ENCODE data around the gene PLA2G2F. TPM values are rescaled to one million over a fixed set of nuclear protein-coding genes. Genes with fewer than 3 reads are reported as not detected.

PLA2G2F gene
- total RNA-seq, 2 donors from 2014 or later = not detected

DNA sequence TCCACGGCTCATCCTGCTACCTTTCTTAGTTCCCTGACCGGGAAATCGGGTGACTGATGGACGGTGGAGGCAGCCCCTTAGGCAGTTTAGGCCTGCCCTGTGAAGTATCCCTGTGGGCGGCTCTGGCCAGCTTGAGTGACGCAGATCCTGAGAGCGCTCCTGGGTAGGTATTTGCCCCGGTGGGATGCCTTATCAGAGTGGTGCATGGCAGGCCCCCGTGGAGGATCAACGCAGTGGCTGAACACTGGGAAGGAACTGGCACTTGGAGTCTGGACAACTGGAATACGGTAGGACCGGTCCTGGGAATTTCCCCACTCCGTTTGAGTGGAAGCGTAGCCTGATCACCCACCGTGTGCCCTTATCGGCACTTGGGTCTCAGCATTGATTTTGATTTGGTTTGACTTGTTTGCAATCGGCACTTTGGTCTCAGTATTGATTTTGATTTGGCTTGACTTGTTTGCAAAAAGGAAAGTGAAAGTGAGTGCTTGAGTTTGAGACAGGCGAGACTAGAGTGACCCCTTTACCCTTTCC lies 15.2 kb downstream of the PLA2G2F start:
- no peak for DNase-seq
- ATAC-seq = no peak
- intact Hi-C loops (cut with DNase I) = no loop called here

DNA sequence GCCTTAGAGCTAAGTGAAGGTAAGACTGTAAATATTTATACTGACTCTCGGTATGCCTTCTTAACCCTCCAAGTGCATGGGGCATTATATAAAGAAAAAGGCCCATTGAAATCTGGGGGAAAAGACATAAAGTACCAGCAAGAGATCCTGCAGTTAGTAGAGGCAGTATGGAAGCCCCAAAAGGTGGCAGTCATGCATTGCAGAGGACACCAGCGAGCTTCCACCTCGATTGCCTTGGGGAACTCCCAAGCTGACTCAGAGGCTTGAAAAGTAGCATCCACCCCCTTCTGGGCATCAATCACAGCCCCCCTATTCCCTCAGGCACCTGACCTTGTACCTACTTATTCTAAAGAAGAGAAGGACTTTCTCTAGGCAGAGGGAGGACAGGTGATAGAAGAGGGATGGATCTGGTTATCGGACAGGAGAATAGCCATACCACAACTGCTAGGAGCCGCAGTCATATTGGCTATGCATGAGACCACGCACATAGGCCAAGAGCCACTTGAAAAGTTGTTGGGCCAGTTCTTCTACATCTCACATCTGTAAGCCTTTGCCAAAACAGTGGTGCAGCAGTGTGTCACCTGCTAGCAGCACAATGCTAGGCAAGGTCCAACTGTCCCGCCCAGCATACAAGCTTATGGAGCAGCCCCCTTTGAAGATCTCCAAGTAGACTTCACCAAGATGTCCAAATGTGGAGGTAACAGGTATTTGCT lies 19.4 kb downstream of the PLA2G2F start:
- no peak for DNase-seq
- intact Hi-C loops (cut with DNase I) = no loop called here
- no peak for ATAC-seq

DNA sequence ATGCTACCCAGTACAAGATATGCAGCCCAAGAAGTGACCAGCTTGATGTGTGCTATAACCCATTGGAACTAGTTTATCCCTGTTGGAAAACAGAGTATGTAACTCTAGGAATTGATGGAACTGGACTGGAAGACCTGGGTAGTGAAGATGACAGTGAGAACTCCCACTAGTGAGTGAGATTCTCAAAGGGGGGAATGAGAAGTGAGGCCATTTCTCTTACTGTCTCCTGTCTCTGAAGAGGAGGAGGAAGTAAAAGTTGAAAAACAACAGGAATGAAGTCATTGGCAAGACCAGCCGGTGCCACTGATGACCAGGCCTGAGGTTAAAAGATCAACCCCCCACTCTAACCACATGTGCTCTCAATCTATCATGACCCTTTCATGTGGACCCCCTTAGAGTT lies 20.9 kb downstream of the PLA2G2F start:
- no peak for ATAC-seq
- intact Hi-C loops (cut with DNase I) = no loop called here
- no peak for DNase-seq

DNA sequence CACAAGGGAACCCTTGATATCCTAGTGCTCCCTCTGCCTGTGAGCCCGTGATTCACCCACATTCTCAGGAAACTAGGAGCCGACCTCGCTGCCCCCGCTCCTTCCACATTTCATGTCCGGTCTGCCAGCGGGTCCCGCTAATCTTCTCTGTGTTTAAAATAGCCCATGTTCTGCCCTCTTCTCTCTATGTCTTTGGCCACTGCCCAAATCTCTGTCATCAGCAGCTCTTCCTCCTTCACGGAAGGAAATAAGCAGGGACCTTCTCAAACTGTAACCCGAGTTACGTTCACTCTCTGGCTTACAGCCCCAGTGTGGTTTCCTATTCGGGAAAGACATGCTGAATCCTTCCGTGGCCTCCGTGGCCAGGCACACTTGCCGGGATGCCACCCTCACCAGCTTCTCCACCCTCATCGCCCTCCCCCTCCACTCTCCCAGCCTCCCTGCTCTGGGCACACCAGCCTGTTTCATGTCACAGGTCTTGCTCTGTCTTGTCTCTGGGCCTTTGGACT lies 25.6 kb downstream of the PLA2G2F start:
- intact Hi-C loops (cut with DNase I) = no loop called here
- DNase-seq = peak; percentile 67
- ATAC-seq = peak; percentile 76 to 80

DNA sequence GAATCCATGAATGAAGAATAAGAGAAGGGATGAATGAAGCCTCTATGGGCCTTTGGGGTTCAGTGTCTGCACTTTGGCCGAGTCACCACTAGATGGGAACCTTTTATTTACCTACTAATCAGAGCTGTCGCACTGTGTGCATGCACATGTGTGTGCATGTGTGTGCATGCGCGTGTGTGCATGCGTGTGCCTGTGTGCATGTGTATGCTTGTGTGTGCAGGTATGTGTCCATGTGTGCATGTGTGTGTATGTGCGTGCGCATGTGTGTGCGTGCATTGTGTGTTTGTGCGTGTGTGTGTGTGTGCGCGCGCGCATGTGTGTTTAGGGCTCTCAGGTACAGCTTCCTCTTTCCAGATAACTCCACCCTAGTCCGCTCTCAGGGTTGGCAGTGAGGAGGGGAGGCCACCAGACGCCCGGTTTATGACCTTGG lies 26.4 kb downstream of the PLA2G2F start:
- intact Hi-C loops (cut with DNase I) = no loop called here
- DNase-seq (no peak), ATAC-seq (peak; percentile 30 to 51)

DNA sequence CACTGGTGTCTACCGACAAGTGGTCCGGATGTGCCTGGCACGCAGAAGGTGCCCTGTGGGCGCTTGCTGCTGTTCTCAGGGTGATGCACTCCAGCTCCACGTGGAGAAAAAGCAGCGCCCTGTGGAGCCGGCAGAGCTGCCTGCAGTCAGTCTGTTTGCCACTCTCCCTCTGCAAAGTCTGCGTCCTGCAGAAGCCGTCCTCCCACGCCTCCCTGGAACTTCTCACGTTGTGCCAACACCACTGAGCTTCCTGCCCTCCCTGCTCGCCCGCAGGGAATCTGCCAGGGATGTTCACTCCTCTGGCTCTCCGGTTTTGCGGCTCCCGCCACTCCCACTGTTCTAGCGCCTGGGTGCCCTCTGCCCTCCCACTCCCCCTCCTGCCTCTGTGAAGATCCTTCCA lies 26.9 kb downstream of the PLA2G2F start:
- ATAC-seq (peak; percentile 27 to 73), DNase-seq (peak; percentile 43)
- intact Hi-C loops (cut with DNase I) = no loop called here

DNA sequence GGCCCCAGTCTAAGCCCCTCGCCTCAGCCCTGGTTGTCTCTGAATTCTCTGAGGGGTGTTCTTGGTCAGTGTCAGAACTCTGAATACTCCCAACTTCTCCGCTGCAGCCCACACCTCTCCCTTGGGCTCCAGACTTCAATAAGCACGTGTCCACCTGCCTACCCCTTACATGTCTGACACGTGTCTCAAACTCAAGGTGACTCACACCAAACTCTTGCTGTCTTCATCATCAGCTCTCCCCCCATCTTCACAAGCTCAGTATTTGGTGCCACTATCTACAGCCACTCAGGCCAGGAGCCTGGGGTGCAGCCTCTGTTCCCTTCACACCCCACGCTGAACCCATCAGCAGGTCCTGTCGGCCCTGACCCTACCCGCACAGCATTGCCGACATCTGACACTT lies 28.0 kb downstream of the PLA2G2F start:
- no peak for ATAC-seq
- no peak for DNase-seq
- intact Hi-C loops (cut with DNase I) = no loop called here

DNA sequence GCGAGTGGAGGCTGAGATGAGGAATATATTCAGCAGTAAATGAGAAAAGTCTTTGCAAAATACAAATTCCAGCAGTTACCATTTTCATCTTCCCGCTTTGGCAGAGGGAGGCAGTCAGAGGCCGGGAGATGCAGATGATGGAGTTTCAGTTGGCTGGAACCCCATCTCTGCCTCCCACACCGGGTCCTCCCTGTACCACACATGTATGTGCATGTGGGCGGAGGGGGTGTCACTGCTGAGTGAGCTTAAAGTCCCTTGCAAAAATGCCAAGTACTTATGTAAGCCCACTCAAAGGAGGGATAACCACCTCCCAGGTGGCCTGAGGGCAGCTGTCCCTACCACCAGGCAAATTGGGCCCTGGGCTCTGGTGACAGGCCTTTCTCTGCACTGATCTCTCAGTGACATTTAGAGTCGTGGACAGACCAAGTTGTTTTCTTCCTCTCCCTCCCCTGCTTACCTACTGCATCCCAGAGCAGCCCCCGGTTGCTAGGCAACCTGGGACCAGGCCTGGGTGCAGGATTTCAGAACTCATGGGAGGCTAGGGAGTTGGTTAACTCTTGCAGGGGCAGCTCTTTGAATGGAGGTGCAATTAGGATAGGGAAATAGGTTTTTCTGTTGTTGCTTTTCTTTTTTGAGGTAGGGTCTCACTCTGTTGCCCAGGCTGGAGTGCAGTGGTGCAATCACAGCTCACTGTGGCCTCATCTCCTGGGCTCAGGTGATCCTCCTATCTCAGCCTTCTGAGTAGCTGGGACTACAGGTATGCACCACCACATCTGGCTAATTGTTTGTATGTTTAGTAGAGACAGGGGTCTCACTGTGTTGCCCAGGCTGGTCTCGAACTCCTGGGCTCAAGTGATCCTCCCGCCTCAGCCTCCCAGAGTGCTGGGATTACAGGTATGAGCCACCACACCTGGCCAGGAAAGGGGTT lies 29.7 kb downstream of the PLA2G2F start:
- DNase-seq (no peak), ATAC-seq (no peak)
- intact Hi-C loops (cut with DNase I) = no loop called here

DNA sequence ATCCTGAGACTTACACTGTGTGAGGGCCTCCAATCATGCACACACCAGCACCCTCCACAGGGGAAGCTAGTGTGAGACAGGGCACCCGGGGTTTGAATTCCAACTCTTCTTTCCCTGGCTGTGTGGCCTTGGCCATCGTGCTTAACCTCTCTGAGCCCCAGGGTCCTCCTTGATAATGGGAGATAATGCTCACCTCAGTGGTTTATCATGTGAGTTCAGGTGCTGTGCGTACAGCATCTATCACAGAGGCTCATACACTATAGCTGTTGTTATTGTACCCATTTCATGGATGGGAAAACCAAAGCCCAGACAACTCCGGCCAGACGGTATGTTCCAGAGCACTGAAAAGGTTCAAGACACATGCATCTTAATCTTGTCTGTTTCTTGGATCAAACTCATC lies 30.8 kb downstream of the PLA2G2F start:
- intact Hi-C loops (cut with DNase I) = no loop called here
- DNase-seq (no peak), ATAC-seq (no peak)

DNA sequence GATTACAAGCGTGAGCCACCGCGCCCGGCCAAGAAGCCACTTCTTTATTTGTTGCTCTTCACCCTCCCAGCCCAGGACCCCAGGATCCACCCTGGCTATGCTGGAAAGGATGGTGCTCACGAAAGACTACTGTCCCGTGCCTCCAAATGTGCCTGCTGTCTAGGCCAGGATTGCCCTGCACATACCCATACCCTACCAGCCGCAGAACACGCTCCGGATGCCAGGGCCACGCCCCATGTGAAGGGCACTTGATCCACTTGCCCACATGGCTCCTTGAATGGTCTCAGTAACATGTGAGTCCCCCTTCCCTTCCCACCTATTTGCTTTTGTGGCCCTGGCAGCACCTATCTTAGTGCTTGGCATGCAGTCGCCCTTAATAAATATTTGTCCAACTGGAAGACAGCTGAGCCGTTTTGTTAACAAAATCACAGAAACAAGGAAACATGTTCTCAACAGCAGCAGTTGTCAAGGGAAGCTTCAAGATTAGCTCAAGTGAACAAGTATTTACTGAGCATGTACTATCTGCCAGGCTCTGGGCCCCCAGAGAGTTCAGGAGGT lies 33.0 kb downstream of the PLA2G2F start:
- ATAC-seq = no peak
- no peak for DNase-seq
- intact Hi-C loops (cut with DNase I) = no loop called here

DNA sequence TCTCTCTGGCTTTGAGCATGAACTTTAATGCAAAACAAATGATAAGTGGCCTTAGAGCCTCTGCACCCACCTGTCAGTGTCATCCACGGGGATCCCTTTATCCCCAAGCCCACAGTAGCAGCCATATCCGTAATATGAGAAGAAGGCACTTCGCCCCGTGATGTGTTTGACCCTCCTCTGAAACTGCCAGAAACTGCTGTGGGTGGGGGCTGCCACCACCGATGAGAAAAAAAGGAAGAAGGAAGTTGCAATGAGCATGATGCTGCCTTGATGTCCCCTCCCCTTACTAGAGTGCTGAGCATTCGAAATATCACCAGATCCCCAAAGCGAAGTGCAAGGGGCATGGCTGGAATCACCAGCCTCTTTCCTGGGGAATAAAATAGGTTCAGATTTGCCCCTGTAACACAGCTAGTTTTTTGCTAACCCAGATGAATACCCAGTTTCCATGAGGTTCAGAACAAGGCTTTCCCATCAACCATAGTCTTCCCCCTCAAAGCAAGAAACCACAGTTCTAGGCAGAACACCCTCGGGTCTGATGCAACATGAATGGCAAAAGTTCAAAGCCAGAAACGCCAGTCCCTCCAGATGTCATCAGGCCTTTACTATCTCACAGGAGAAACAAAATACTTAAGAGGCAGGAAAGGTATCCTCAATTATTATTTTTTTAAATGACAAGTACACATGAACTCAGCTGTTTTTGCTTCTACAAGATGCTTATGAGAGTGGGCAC lies 36.0 kb downstream of the PLA2G2F start:
- ATAC-seq (peak in 1 of 2 donors; percentile 46), DNase-seq (no peak)
- intact Hi-C loops (cut with DNase I) = no loop called here

DNA sequence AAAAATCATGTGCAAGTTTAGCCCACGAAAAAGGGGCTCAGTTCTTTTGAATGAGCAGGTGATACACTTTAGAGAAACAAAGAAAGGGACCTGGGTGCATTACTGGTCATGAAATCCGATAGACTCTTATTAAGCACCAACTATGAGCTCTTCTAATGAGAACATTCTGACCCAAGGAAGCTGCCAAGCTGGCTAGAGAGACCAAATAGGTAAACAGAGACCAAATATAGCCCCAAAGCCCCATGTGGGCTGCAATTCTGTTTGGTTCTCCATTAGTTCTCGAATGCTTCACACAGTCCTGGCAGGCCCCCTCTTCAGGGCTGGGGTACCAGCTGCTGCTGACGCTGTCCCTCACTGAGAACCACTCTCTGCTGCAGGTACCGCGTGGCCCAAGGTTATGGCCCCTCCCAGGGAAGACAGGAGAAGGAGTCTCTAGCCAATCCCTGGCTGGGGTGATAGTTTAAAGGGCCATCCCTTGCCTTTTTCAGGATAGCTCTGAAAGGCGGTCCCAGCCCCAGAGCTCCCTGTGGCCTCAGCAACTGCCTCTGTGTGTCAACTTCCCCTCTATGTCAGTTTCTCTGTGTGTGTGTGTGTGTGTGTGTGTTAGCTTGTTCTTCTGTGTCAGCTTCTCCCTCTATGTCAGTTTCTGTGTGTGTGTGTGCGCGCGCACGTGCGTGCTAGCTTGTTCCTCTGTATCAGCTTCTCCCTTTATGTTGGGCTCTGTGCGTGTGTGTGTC lies 39.7 kb downstream of the PLA2G2F start:
- ATAC-seq (no peak), DNase-seq (no peak)

DNA sequence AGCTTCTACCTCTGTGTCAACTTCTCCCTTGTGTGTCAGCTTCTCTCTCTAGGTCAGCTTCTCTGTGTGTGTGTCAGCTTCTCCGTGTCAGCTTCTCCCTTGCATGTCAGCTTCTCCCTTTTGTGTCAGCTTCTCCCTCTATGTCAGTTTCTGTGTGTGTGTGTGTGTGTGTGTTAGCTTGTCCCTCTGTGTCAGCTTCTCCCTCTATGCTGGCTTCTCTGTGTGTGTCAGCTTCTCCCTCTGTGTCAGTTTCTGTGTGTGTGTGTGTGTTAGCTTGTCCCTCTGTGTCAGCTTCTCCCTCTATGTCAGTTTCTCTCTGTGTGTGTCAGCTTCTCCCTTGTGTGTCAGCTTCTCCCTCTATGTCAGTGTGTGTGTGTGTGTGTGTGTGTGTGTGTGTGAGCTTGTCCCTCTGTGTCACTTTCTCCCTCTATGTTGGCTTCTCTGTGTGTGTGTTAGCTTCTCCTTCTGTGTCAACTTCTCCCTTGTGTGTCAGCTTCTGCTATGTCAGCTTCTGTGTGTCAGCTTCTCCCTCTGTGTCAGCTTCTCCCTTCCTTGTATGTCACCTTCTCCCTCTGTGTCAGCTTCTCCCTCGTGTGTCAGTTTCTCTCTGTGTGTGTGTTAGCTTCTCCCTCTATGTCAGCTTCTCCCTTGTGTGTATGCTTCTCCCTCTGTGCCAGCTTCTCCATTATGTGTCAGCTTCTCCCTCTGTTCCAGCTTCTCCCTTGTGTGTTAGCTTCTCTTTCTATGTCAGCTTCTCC lies 40.4 kb downstream of the PLA2G2F start:
- ATAC-seq = no peak
- no peak for DNase-seq
- intact Hi-C loops (cut with DNase I) = no loop called here

More for the DNA sequence above, 39.7 kb downstream of the PLA2G2F start:
- intact Hi-C loops (cut with DNase I) = no loop called here

DNA sequence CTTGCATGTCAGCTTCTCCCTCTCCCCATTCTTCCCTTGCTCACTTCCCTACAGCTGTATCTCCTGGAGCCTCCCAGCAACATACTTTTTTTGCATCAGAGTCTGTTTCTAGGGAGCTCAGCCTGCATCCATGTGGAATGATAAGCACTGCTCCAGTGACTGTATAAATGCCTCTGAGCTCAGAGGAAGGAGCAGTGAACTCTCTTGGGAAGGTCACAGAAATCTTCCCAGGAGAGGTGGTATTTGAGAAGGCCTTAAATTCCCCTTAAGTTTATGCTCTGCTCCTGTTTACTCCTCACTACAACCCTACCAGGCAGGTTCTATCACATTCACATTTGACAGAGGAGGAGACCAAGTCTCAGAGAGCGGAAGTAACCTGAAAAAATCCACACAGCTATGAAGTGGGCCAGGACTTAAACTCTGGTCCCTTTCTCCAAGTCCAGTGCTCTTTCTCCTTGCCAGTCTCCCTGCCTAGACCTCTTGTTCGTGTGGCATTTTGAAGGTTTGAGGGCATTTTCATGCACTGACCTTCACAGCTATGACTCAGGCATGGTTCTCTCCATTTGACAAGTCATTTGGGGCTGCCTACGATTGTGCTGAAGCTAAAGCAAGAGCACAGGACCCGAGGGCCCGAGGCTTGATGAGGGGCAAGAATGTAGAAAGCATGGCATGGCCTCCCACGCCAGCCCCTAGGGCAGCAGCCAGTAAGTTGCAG lies 41.2 kb downstream of the PLA2G2F start:
- no peak for ATAC-seq
- intact Hi-C loops (cut with DNase I) = no loop called here
- no peak for DNase-seq

DNA sequence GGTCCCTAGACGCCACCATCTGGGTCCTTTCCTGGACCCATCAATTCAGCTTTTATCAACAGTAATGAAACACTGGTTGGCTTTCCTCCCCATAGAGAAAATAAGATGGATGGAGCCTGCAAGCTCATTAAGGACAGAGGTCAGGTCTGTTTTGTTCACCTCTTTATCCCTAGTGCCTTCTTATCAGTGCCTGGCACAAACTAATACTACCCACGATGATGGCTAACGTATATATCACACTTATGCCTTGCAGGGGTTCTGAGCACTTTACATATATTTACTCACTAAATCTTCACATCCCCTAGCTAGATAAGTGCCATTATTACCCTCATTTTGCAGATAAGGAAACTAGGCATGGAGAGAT lies 41.7 kb downstream of the PLA2G2F start:
- DNase-seq (no peak), ATAC-seq (no peak)
- intact Hi-C loops (cut with DNase I) = no loop called here

DNA sequence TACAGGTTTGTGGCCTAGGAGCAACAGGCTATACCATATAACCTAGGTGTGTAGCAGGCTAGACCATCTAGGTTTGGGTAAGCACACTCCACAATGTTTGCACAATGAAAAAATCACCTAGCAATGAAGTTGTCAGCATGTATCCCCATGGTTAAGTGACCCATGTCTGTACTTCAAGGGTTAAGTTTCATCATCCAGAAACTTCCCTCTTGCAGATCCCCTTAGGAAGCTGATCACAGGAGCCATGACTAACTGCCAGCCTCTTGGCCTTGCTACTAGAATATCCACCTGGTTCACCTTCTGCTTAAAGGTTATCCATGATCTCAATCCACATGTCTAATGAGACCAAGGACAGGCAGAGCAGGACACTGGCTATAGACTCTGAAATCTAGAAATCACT lies 43.3 kb downstream of the PLA2G2F start:
- intact Hi-C loops (cut with DNase I) = no loop called here
- DNase-seq (no peak), ATAC-seq (no peak)

DNA sequence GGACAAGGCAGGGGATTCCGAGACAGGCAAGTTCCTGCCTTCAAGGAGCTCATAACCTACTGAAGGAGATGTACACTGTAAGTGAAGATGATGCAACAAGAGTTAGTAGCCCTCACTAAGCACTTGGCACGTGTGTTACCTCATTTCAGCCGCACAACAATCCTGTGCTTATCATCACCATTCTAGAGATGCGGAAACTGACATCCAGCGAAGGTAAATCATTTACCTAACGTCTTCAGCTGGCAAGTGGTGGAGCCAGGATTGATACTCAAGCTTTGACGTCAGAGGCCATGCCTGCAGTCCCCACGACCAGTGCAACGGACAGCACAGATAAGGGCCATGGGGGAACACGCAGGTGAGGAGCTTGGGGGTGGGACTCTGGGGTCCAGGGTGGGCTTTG lies 43.9 kb downstream of the PLA2G2F start:
- no peak for DNase-seq
- no peak for ATAC-seq
- intact Hi-C loops (cut with DNase I) = no loop called here

Data from left cardiac atrium (tissue), 4 donors.